Measurements from ENCODE around the gene RHCE. TPM values are rescaled to one million over a fixed set of nuclear protein-coding genes. Genes with fewer than 3 reads are reported as not detected.
"Not testable (repeated sequence)": the region's sequence is repeated elsewhere in the genome, so short reads cannot be mapped to it uniquely, and the experiment has no call there.

RHCE gene
- total RNA-seq, 4 donors from 2014 or later, result not detected

- DNase-seq, result peak; percentile 68
- H3K27ac ChIP-seq, result peak overlapping the region; percentile 51 to 70 (median 56)
- H3K27me3 ChIP-seq, result no peaks in the 10 kb centered on the region
- peaks cover 0 to 6% (median 0%) of the 10 kb centered on the region in 4 donors for H3K4me1 ChIP-seq
- TF ChIP-seq POLR2AphosphoS5 (IDR thresholded peaks at IDR 0.05) (peak in 1 of 3 donors; percentile 24), EP300 (IDR thresholded peaks at IDR 0.05; ENCODE audit: low read depth) (no peak), CTCF (IDR thresholded peaks at IDR 0.05) (no peak), POLR2A (IDR thresholded peaks at IDR 0.05) (peak; percentile 21)
- 59 to 90% methylated on average over 2 to 16 of the region's 16 CpGs for WGBS, 2 donors (ENCODE audit: low coverage in 1 of 2)
- no peaks in the 10 kb centered on the region for H3K9me3 ChIP-seq
- in situ Hi-C loops (cut with MboI; ENCODE audit: low pct_ligation_motif_present in 1 of 4, low pct_unique_long_range_greater_than_20kb in 1 of 4, low sequenced_read_pairs in 3 of 4) (no loop called here), intact Hi-C loops (cut with DNase I; ENCODE audit: low total_unique reads) (no loop called here)
- H3K4me3 ChIP-seq, result no peak overlapping the region
- no peaks in the 10 kb centered on the region for H3K36me3 ChIP-seq
Measured at GRCh38 chr1:25425098-25426085, 4.8 kb upstream of the RHCE start.

DNA sequence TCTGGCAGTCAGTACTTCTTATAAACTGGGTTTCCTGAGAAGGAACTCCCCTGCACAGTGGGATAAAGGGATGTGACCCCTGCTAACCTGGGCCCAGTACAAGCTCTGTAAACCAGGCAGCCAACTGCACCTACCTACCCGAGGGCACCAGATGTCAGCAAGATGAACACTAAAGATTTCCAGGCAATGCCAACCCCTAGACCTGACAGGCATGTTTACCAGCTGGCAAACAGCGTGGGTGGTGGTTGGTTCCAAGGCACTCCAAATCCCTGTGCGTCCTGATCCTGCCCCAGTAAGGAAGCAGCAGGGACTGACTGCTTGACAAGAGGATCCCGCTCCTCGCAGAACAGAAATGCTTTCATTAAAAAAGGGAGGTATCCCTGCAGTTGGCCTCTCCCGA lies 2.6 kb upstream of the RHCE start:
- H3K4me1 ChIP-seq; H3K9me3 ChIP-seq; intact Hi-C loops (cut with DNase I; ENCODE audit: low total_unique reads); in situ Hi-C loops (cut with MboI; ENCODE audit: low pct_ligation_motif_present in 1 of 4, low pct_unique_long_range_greater_than_20kb in 1 of 4, low sequenced_read_pairs in 3 of 4); H3K36me3 ChIP-seq; H3K27me3 ChIP-seq; H3K27ac ChIP-seq; H3K4me3 ChIP-seq; DNase-seq: not testable (repeated sequence)
- WGBS, 2 donors (ENCODE audit: low coverage in 1 of 2), result 73% methylated on average over 6 of the region's 6 CpGs; no CpG with 5 or more reads in 1 of the 2 donors

- H3K36me3 ChIP-seq; H3K27ac ChIP-seq; intact Hi-C loops (cut with DNase I; ENCODE audit: low total_unique reads); H3K9me3 ChIP-seq; in situ Hi-C loops (cut with MboI; ENCODE audit: low pct_ligation_motif_present in 1 of 4, low pct_unique_long_range_greater_than_20kb in 1 of 4, low sequenced_read_pairs in 3 of 4); H3K4me1 ChIP-seq; H3K27me3 ChIP-seq; H3K4me3 ChIP-seq; DNase-seq: not testable (repeated sequence)
- 91% methylated on average over 1 of the region's 1 CpG; no CpG with 5 or more reads in 1 of the 2 donors for WGBS, 2 donors (ENCODE audit: low coverage in 1 of 2)
Measured at GRCh38 chr1:25419339-25419738, 1.3 kb downstream of the RHCE start.

DNA sequence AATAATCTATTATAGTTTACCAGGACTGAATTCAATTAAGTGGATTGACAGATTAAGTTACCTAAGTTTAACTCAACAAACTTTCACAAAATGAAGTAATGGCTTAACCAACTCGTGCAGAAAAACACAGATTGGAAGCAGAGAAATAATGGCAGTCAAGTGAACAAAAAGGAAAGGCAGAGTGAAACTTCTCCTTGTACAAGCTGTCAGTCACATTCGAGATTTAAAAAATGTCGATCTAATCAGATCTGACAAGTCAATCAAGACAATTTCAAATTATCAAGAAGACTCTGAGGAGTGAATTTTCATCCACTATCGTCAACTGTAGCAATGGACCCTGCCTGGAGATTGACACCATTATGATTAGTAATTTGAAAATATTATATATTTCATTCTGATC lies 3.3 kb downstream of the RHCE start:
- H3K36me3 ChIP-seq; DNase-seq; intact Hi-C loops (cut with DNase I; ENCODE audit: low total_unique reads); H3K4me1 ChIP-seq; H3K4me3 ChIP-seq; H3K9me3 ChIP-seq; H3K27me3 ChIP-seq; in situ Hi-C loops (cut with MboI; ENCODE audit: low pct_ligation_motif_present in 1 of 4, low pct_unique_long_range_greater_than_20kb in 1 of 4, low sequenced_read_pairs in 3 of 4); H3K27ac ChIP-seq: not testable (repeated sequence)
- 90 to 95% methylated on average over 4 of the region's 4 CpGs for WGBS, 2 donors (ENCODE audit: low coverage in 1 of 2)

GRCh38 chr1:25414578-25414977 lies 6.0 kb downstream of the RHCE start:
- H3K27me3 ChIP-seq; H3K27ac ChIP-seq; DNase-seq; H3K4me1 ChIP-seq; intact Hi-C loops (cut with DNase I; ENCODE audit: low total_unique reads); H3K9me3 ChIP-seq; in situ Hi-C loops (cut with MboI; ENCODE audit: low pct_ligation_motif_present in 1 of 4, low pct_unique_long_range_greater_than_20kb in 1 of 4, low sequenced_read_pairs in 3 of 4); H3K36me3 ChIP-seq; H3K4me3 ChIP-seq: not testable (repeated sequence)
- 100% methylated on average over 1 of the region's 1 CpG; no CpG with 5 or more reads in 1 of the 2 donors for WGBS, 2 donors (ENCODE audit: low coverage in 1 of 2)

- H3K27ac ChIP-seq; intact Hi-C loops (cut with DNase I; ENCODE audit: low total_unique reads); H3K9me3 ChIP-seq; H3K4me1 ChIP-seq; DNase-seq; H3K27me3 ChIP-seq; in situ Hi-C loops (cut with MboI; ENCODE audit: low pct_ligation_motif_present in 1 of 4, low pct_unique_long_range_greater_than_20kb in 1 of 4, low sequenced_read_pairs in 3 of 4); H3K36me3 ChIP-seq; H3K4me3 ChIP-seq: not testable (repeated sequence)
- 84% methylated on average over 4 of the region's 6 CpGs; no CpG with 5 or more reads in 1 of the 2 donors for WGBS, 2 donors (ENCODE audit: low coverage in 1 of 2)
Measured at GRCh38 chr1:25414157-25414556, 6.5 kb downstream of the RHCE start.

- H3K27ac ChIP-seq; in situ Hi-C loops (cut with MboI; ENCODE audit: low pct_ligation_motif_present in 1 of 4, low pct_unique_long_range_greater_than_20kb in 1 of 4, low sequenced_read_pairs in 3 of 4); H3K36me3 ChIP-seq; intact Hi-C loops (cut with DNase I; ENCODE audit: low total_unique reads); H3K4me3 ChIP-seq; DNase-seq; H3K9me3 ChIP-seq; H3K4me1 ChIP-seq; H3K27me3 ChIP-seq: not testable (repeated sequence)
- WGBS, 2 donors (ENCODE audit: low coverage in 1 of 2), result 90 to 100% methylated on average over 1 to 13 of the region's 14 CpGs
Measured at GRCh38 chr1:25412872-25413623, 7.6 kb downstream of the RHCE start.

DNA sequence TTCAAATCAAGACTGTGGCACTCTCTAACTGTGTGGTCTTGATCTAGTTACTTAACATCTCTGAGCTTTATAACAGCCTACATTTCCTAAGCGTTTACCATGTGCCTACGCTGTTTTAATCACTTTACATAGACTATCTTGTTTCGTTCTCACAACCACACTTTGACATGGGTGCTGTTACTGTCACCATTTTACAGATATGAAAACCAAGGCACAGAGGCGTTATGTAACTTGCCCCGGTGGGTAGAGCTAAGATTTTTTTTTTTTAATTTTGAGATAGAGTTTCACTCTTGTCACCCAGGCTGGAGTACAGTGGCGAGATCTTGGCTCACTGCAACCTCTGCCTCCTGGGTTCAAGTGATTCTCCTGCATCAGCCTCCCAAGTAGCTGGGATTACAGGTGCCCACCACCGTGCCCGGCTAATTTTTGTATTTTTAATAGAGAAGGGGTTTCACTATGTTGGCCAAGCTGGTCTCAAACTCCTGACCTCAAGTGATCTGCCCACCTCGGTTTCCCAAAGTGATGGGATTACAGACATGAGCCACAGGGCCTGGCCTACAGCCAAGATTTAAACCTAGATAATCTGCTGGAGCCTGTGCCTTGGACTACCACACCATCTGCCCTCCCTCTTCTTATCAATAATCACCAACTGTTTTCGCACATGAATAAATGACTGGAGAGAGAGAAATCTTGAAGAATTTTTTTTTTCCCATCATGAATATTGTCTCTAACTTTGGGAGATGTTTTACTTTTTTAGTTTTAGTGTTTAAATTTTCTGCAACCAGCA lies 10.8 kb downstream of the RHCE start:
- not testable (repeated sequence) for H3K36me3 ChIP-seq, H3K4me1 ChIP-seq, H3K4me3 ChIP-seq, H3K9me3 ChIP-seq, DNase-seq, H3K27me3 ChIP-seq, H3K27ac ChIP-seq
- intact Hi-C loops (cut with DNase I; ENCODE audit: low total_unique reads) (loop anchor here (10.0 kb wide), 1 partner anchor 115 kb away; no protein-coding TSS in a partner anchor), in situ Hi-C loops (cut with MboI; ENCODE audit: low pct_ligation_motif_present in 1 of 4, low pct_unique_long_range_greater_than_20kb in 1 of 4, low sequenced_read_pairs in 3 of 4) (loop anchor here in 3 of 4 donors (10.0 kb wide), 2 partner anchors 115 to 125 kb away; no protein-coding TSS in a partner anchor)
- WGBS, 2 donors (ENCODE audit: low coverage in 1 of 2), result 84 to 93% methylated on average over 3 to 10 of the region's 10 CpGs
